Measurements from ENCODE around the gene TRIM47. TPM values are rescaled to one million over a fixed set of nuclear protein-coding genes. Genes with fewer than 3 reads are reported as not detected.

Gene TRIM47
- total RNA-seq, 1 experiment from 2014 or later: 0.95 TPM

- Histone ChIP-seq H3K4me3 (ENCODE audit: low read depth, low read length, poor library complexity, severe bottlenecking) (no peak overlapping the region), H3K27ac (ENCODE audit: low read depth, low read length, poor library complexity, severe bottlenecking) (no peak overlapping the region), H3K4me1 (ENCODE audit: insufficient read depth, low read length, poor library complexity, severe bottlenecking) (peaks cover 16% of the 10 kb centered on the region), H3K36me3 (ENCODE audit: insufficient read depth, low read length, poor library complexity, severe bottlenecking) (no peaks in the 10 kb centered on the region), H3K27me3 (replicated peaks; ENCODE audit: insufficient read depth, low read depth, low read length, poor library complexity) (peaks cover 13% of the 10 kb centered on the region), H3K9me3 (ENCODE audit: low read depth, low read length, poor library complexity, severe bottlenecking) (no peaks in the 10 kb centered on the region)
- intact Hi-C loops (cut with micrococcal nuclease; ENCODE audit: unreplicated experiment): no loop called here
- BruUV-seq (replicated peaks): no TSS peak
- no peak for DNase-seq (ENCODE audit: low spot score)
- ChIA-PET CTCF (interaction anchor here (1.2 kb wide), 1 partner anchor 20 kb away, joined by 3 read pairs; no protein-coding TSS in a partner anchor), POLR2A (ENCODE audit: low non-redundant PET) (no interaction called here)
- TF ChIP-seq EZH2 (IDR thresholded peaks at IDR 0.05; ENCODE audit: borderline replicate concordance, low read depth, low read length, poor library complexity, severe bottlenecking): no peak
Measured at GRCh38 chr17:75875940-75876189, 2.5 kb downstream of the TRIM47 start.

- CTCF ChIA-PET: interaction anchor here (1.2 kb wide), 1 partner anchor 19 kb away, joined by 3 read pairs; no protein-coding TSS in a partner anchor
- intact Hi-C loops (cut with micrococcal nuclease; ENCODE audit: unreplicated experiment): no loop called here
- no TSS peak for BruUV-seq (replicated peaks)
- H3K4me3 ChIP-seq (ENCODE audit: low read depth, low read length, poor library complexity, severe bottlenecking): no peak overlapping the region
- peaks cover 13% of the 10 kb centered on the region for H3K27me3 ChIP-seq (replicated peaks; ENCODE audit: insufficient read depth, low read depth, low read length, poor library complexity)
- peaks cover 16% of the 10 kb centered on the region for H3K4me1 ChIP-seq (ENCODE audit: insufficient read depth, low read length, poor library complexity, severe bottlenecking)
- H3K27ac ChIP-seq (ENCODE audit: low read depth, low read length, poor library complexity, severe bottlenecking): no peak overlapping the region
- TF ChIP-seq EZH2 (IDR thresholded peaks at IDR 0.05; ENCODE audit: borderline replicate concordance, low read depth, low read length, poor library complexity, severe bottlenecking) (no peak), CTCF (conservative IDR thresholded peaks at IDR 0.05; ENCODE audit: low read depth, low read length) (no peak)
- no peaks in the 10 kb centered on the region for H3K36me3 ChIP-seq (ENCODE audit: insufficient read depth, low read length, poor library complexity, severe bottlenecking)
- POLR2A ChIA-PET (ENCODE audit: low non-redundant PET): no interaction called here
- no peak for DNase-seq (ENCODE audit: low spot score)
- H3K9me3 ChIP-seq (ENCODE audit: low read depth, low read length, poor library complexity, severe bottlenecking): no peaks in the 10 kb centered on the region
Measured at GRCh38 chr17:75875182-75875939, 3.0 kb downstream of the TRIM47 start.

- TF ChIP-seq CTCF (conservative IDR thresholded peaks at IDR 0.05; ENCODE audit: low read depth, low read length) (no peak), EZH2 (IDR thresholded peaks at IDR 0.05; ENCODE audit: borderline replicate concordance, low read depth, low read length, poor library complexity, severe bottlenecking) (no peak)
- Histone ChIP-seq H3K36me3 (ENCODE audit: insufficient read depth, low read length, poor library complexity, severe bottlenecking) (no peaks in the 10 kb centered on the region), H3K27me3 (replicated peaks; ENCODE audit: insufficient read depth, low read depth, low read length, poor library complexity) (peaks cover 13% of the 10 kb centered on the region), H3K4me1 (ENCODE audit: insufficient read depth, low read length, poor library complexity, severe bottlenecking) (peaks cover 16% of the 10 kb centered on the region), H3K27ac (ENCODE audit: low read depth, low read length, poor library complexity, severe bottlenecking) (no peak overlapping the region), H3K4me3 (ENCODE audit: low read depth, low read length, poor library complexity, severe bottlenecking) (no peak overlapping the region), H3K9me3 (ENCODE audit: low read depth, low read length, poor library complexity, severe bottlenecking) (no peaks in the 10 kb centered on the region)
- no TSS peak for BruUV-seq (replicated peaks)
- no peak for DNase-seq (ENCODE audit: low spot score)
- ChIA-PET CTCF (no interaction called here), POLR2A (ENCODE audit: low non-redundant PET) (no interaction called here)
- intact Hi-C loops (cut with micrococcal nuclease; ENCODE audit: unreplicated experiment): no loop called here
Measured at GRCh38 chr17:75874323-75875181, 3.8 kb downstream of the TRIM47 start.

Measured in A673 (cell line).